Liver (tissue), 9 donors: ENCODE results near the gene MYO18B. TPM values are rescaled to one million over a fixed set of nuclear protein-coding genes. Genes with fewer than 3 reads are reported as not detected.

Experiments used
- DNase-seq: peaks from one replicate; pipeline ENCODE4 v3.0.0-alpha.2; 2017; ENCODE audit warnings: low spot score
- H3K27ac ChIP-seq, 2 donors: one replicate each; pipeline ENCODE4 v1.7.0; 2013; ENCODE audit warnings: inconsistent platforms in 2 of 2, low read length in 2 of 2, control low read depth in 1 of 2, low read depth in 1 of 2, mild to moderate bottlenecking in 1 of 2
- H3K27me3 ChIP-seq, 4 donors: one replicate each; pipeline versions ENCODE4 v1.6.1 to v1.7.0; 2013; ENCODE audit warnings: low read length in 3 of 4, inconsistent platforms in 1 of 4, mild to moderate bottlenecking in 1 of 4, moderate library complexity in 1 of 4; ENCODE audit not compliant: control insufficient read depth in 4 of 4, insufficient read depth in 4 of 4
- H3K36me3 ChIP-seq, 4 donors: one replicate each; pipeline versions ENCODE4 v1.6.1 to v1.7.0; 2013; ENCODE audit warnings: low read length in 3 of 4, mild to moderate bottlenecking in 3 of 4, low read depth in 1 of 4, moderate library complexity in 1 of 4; ENCODE audit not compliant: control insufficient read depth in 4 of 4, insufficient read depth in 3 of 4
- H3K4me1 ChIP-seq, 4 donors: one replicate each; pipeline versions ENCODE4 v1.6.1 to v1.7.0; 2013; ENCODE audit warnings: low read length in 3 of 4, mild to moderate bottlenecking in 3 of 4, moderate library complexity in 1 of 4; ENCODE audit not compliant: control insufficient read depth in 4 of 4, insufficient read depth in 4 of 4
- H3K4me3 ChIP-seq, 3 donors: one replicate each; pipeline versions ENCODE4 v1.6.1 to v1.7.0; 2013; ENCODE audit warnings: low read length in 3 of 3, control low read depth in 1 of 3, low read depth in 1 of 3, mild to moderate bottlenecking in 1 of 3
- H3K9ac ChIP-seq, 2 donors: one replicate each; pipeline ENCODE4 v1.7.0; 2013; ENCODE audit warnings: low read length in 2 of 2, mild to moderate bottlenecking in 2 of 2, moderate library complexity in 2 of 2, control low read depth in 1 of 2, low read depth in 1 of 2
- H3K9me3 ChIP-seq, 4 donors: one replicate each; pipeline versions ENCODE4 v1.6.1 to v1.7.0; 2013; ENCODE audit warnings: low read length in 3 of 4; ENCODE audit not compliant: control insufficient read depth in 4 of 4
- ATF3 ChIP-seq: IDR thresholded peaks from 2 replicates; pipeline ENCODE4 v1.6.1; 2016; ENCODE audit warnings: antibody characterized with exemption
- CTCF ChIP-seq: fragments of 150-350 bp; IDR thresholded peaks from 2 replicates; pipeline ENCODE4 v1.5.1; 2017; ENCODE audit warnings: improper control_type of control experiment, low read depth, low read length; ENCODE audit not compliant: missing input control
- EGR1 ChIP-seq, 2 donors: IDR thresholded peaks; 2 replicates each; pipeline ENCODE4 v1.6.1; 2016 to 2018; ENCODE audit warnings: antibody characterized with exemption in 2 of 2, low read depth in 2 of 2
- FOXA1 ChIP-seq: IDR thresholded peaks from 2 replicates; pipeline ENCODE4 v1.6.1; 2016; ENCODE audit warnings: antibody characterized with exemption
- FOXA2 ChIP-seq: IDR thresholded peaks from 2 replicates; pipeline ENCODE4 v1.6.1; 2016; ENCODE audit warnings: antibody characterized with exemption
- GABPA ChIP-seq, 2 donors: IDR thresholded peaks in 1 of 2; conservative IDR thresholded peaks in 1 of 2; 2 replicates each; pipeline ENCODE4 v1.6.1; 2016; ENCODE audit warnings: antibody characterized with exemption in 2 of 2, mild to moderate bottlenecking in 1 of 2, moderate library complexity in 1 of 2
- HNF4A ChIP-seq, 2 donors: conservative IDR thresholded peaks; 2 replicates each; pipeline ENCODE4 v1.6.1; 2016; ENCODE audit warnings: antibody characterized with exemption in 2 of 2, mild to moderate bottlenecking in 2 of 2
- JUND ChIP-seq, 2 donors: IDR thresholded peaks; 2 replicates each; pipeline ENCODE4 v1.6.1; 2016; ENCODE audit warnings: antibody characterized with exemption in 2 of 2
- MAX ChIP-seq: IDR thresholded peaks from 2 replicates; pipeline ENCODE4 v1.6.1; 2016; ENCODE audit warnings: antibody characterized with exemption
- RAD21 ChIP-seq, 2 donors: IDR thresholded peaks; 2 replicates each; pipeline ENCODE4 v1.6.1; 2016; ENCODE audit warnings: antibody characterized with exemption in 2 of 2, mild to moderate bottlenecking in 2 of 2
- REST ChIP-seq: IDR thresholded peaks from 2 replicates; pipeline ENCODE4 v1.6.1; 2016; ENCODE audit warnings: antibody characterized with exemption, mild to moderate bottlenecking
- RXRA ChIP-seq, 2 donors: IDR thresholded peaks; 2 replicates each; pipeline ENCODE4 v1.6.1; 2017 to 2018; ENCODE audit warnings: antibody characterized with exemption in 2 of 2, mild to moderate bottlenecking in 1 of 2
- TAF1 ChIP-seq: conservative IDR thresholded peaks from 2 replicates; pipeline ENCODE4 v1.6.1; 2016; ENCODE audit warnings: antibody characterized with exemption, mild to moderate bottlenecking
- YY1 ChIP-seq: IDR thresholded peaks from 2 replicates; pipeline ENCODE4 v1.6.1; 2016; ENCODE audit warnings: antibody characterized with exemption, mild to moderate bottlenecking
- ZBTB33 ChIP-seq: IDR thresholded peaks from 2 replicates; pipeline ENCODE4 v1.6.1; 2016; ENCODE audit warnings: antibody characterized with exemption
- WGBS: extraction: QIAGEN DNeasy Blood & Tissue Kit; methylation state at CpG from one replicate; pipeline ENCODE4 v1.1.7; 2013; 5-methylcytosine and 5-hydroxymethylcytosine counted together
- polyA plus RNA-seq, 2 donors: library from polyadenylated mRNA; stranded (reverse) in 1 of 2; unstranded in 1 of 2; fragments of 200-250 nt in 1 of 2; fragments of >200 nt in 1 of 2; fragmentation: Nextera tagmentation in 1 of 2; extraction: Ambion mirVana in 1 of 2; gene quantifications; one replicate each; pipeline versions ENCODE4 v1.2.1 to v1.2.3, GENCODE V29; 2013 to 2015
- total RNA-seq, 2 donors: library from RNA; depleted of rRNA; stranded (reverse); fragments of >200 nt; gene quantifications; one replicate each; pipeline ENCODE4 v1.2.3, GENCODE V29; 2014
- donor health status: healthy.
- donor health status: healthy.
- donor health status: healthy.
- donor health status: healthy.
- donor health status: healthy.

Gene MYO18B
- total and polyA plus RNA-seq, 4 donors: under 0.01 to 4.2 (median 0.02) TPM; not detected in 1

- Histone ChIP-seq H3K9ac (no peak overlapping the region), H3K36me3 (no peaks in the 10 kb centered on the region), H3K4me1 (peaks cover 0 to 3% (median 0%) of the 10 kb centered on the region in 4 donors), H3K27ac (no peak overlapping the region), H3K9me3 (no peaks in the 10 kb centered on the region), H3K27me3 (no peaks in the 10 kb centered on the region), H3K4me3 (no peak overlapping the region)
- TF ChIP-seq RAD21 (IDR thresholded peaks at IDR 0.05): no peak
- TF ChIP-seq ATF3: no peak
- TF ChIP-seq RXRA (IDR thresholded peaks at IDR 0.05): no peak
- TF ChIP-seq EGR1 (IDR thresholded peaks at IDR 0.05; ENCODE audit: low read depth in 2 of 2): no peak
- 28% methylated on average over 1 of the region's 1 CpG for WGBS
- no peak for DNase-seq
Measured at GRCh38 chr22:25746012-25746373, 4.0 kb downstream of the MYO18B start.

GRCh38 chr22:25747245-25747944, 5.4 kb downstream of the MYO18B start:
- TF ChIP-seq RAD21 (IDR thresholded peaks at IDR 0.05) (no peak), FOXA1 (no peak), REST (no peak), JUND (IDR thresholded peaks at IDR 0.05) (no peak), FOXA2 (no peak), CTCF (no peak), GABPA (IDR thresholded peaks at IDR 0.05 in 1 of 2, conservative IDR thresholded peaks at IDR 0.05 in 1 of 2) (no peak), HNF4A (conservative IDR thresholded peaks at IDR 0.05) (no peak), MAX (no peak), YY1 (no peak), TAF1 (no peak), ZBTB33 (no peak)
- no peak overlapping the region for H3K4me3 ChIP-seq
- H3K4me1 ChIP-seq: peaks cover 0 to 3% (median 0%) of the 10 kb centered on the region in 4 donors
- no peak overlapping the region for H3K27ac ChIP-seq
- H3K36me3 ChIP-seq: no peaks in the 10 kb centered on the region
- WGBS: 84% methylated on average over 8 of the region's 8 CpGs
- H3K9me3 ChIP-seq: no peaks in the 10 kb centered on the region
- no peak for DNase-seq
- H3K27me3 ChIP-seq: no peaks in the 10 kb centered on the region
- H3K9ac ChIP-seq: no peak overlapping the region
